ENCODE results near the gene BCAR1.
"Not testable (repeated sequence)": the region's sequence is repeated elsewhere in the genome, so short reads cannot be mapped to it uniquely, and the experiment has no call there.

BCAR1 gene

GRCh38 chr16:75271441-75272096 lies 20.1 kb upstream of the BCAR1 start:
- no peak for DNase-seq (ENCODE audit: low read depth)

DNA sequence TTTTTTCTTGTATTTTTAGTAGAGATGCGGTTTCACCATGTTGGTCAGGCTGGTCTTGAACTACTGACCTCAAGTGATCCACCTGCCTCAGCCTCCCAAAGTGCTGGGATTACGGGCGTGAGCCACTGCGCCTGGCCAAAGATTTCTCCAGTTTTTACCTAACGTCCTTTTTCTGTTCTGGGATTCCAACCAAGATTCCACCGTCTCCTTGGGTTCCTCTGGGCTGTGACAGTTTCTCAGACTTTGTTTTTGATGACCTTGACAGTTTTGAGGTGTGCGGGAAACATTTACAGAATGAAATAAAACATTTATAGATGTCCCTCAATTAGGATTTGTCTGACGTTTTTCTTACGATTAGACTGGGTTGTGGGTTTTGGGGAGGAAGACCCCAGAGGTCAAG lies 17.9 kb upstream of the BCAR1 start:
- DNase-seq (ENCODE audit: low read depth), result not testable (repeated sequence)

- no peak for DNase-seq (ENCODE audit: low read depth)
Observed at GRCh38 chr16:75267631-75268264, 16.3 kb upstream of the BCAR1 start.

- no peak for DNase-seq (ENCODE audit: low read depth)
Observed at GRCh38 chr16:75266738-75267630, 15.6 kb upstream of the BCAR1 start.

DNA sequence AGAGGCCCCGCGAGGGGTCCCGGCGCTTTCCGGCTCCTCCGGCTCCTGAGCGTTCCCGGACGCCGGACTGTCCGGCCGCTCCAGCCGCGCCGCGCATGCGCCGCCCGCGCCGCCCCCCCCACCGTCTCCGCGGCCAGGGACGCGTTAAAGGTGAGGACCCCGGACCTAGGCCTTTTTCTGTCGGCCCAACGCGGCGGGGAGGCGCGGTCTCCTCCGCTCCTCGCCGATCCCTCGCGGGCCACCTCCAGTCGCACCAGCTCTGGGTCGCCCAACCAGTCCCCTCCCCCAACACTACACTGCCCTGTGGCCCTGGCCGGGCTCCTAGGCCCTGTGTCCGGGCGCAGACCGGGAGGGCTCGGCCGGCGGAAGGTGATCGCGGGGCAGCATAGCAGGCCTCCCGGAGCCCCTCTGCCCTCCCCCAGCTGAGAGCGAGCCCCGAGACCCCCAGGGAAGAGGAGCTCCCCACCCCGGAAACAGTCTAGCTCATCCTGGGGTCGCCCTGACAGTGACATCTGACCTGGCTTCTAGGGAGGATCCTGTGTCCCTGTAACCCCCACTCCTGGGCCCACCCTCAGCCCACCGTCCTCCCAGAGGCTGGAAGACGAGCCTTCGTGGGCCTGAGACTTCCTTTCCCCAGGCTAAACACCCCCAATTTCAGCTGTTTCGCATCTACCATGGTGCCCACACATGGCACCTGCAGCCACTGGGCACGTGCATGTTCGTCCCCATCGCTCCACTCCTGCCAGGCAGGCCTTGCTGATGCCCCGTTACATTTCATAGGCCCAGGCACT lies 14.7 kb upstream of the BCAR1 start:
- DNase-seq (ENCODE audit: low read depth), result no peak

GRCh38 chr16:75264999-75265910 lies 13.8 kb upstream of the BCAR1 start:
- DNase-seq (ENCODE audit: low read depth), result no peak

DNA sequence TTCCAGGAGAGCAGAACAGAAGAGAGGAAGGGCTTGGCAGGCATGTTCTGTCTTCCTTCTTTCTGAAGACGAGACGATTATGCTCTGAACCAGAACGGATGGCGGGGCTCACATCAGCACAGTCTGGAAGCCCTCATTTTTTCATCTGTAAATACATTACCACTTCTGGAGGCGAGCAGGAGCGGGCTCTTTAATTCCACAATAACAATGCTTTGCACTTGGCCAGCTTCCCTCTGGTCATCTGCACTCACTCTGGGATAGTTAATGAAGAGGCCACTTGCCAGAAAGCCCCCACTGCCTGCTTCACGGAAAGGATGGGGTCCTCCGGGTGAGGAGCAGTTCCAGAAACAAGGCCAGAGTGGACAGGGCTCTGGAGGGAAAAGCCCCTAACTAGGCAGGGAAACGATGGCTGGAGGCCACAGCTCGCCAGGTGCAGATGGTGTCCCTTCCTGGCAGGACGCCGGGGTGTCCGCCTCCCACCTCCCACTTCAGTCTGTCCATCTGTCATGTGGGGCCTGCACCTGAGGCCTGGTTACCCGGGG lies 13.1 kb upstream of the BCAR1 start:
- DNase-seq (ENCODE audit: low read depth), result no peak

DNA sequence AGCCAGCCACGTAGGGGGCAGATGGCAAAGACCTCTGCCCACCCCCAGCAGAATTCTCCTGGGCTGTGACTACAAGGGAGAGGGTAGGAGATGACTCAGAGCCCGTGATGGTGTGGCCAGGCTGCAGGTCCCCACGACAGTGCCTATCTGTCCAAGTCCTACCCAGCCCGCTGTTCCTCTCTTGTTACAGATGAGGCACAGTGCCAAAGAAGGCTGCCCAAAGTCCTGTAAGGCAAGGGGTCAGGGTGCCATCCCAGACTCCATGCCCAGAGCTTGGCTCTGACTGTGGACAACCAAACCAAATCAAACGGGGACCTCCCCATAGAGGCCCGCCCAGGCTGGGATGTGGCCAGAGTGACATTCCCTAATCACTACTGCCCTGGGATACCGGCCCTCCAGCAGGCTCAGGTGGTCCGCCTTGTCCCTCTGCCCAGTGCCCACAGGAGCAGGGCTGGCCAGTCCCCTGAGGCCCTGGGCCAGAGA lies 12.6 kb upstream of the BCAR1 start:
- no peak for DNase-seq (ENCODE audit: low read depth)

DNA sequence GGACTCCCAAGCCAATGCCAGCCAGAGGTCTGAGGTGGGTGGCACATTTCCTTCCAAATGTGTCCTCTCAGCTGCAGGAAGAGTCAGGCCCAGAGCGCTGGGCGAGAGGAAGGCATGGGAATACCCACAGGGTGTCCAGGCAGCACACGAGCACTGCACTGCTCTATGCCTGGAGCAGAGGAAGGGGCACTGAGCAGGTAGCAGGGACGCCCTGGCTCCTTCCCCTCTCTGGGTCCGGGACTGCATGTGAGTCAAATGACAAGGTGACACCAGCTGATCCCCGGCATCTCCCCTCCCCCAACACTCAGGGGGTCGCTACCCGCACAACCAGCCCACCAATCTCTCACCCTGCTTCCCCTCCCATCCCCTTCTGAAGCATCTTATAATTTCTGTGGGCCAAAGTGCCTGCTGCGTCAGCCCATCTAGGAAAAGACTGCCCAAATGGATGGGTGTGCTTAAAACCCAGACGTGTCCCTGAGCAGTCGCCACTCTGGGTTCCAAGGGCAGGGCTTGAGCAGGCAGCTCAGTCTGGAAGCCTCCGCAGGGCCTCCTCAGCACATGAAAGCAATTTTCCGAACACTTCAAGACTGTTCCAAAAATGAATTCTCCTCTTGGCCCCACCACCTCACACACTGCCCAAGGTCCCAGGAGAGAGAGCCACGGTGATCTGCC lies 12.0 kb upstream of the BCAR1 start:
- DNase-seq (ENCODE audit: low read depth), result no peak

DNA sequence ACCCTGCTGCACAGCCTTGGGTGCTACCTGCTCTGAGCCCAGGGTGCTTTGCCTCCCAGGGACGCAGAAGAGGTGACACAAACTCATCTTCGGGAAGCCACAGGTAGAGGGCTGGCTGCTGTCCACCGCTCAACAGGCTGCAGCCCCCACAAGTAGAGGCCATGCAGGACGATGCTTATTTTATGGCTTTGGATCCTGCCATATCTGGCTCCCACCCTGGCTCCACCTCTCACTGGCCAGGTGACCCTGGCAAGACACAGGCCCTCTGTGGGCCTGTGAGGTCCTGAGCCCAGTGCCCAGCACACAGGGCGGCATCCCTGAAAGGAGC lies 11.3 kb upstream of the BCAR1 start:
- no peak for DNase-seq (ENCODE audit: low read depth)

GRCh38 chr16:75262104-75262799 lies 10.8 kb upstream of the BCAR1 start:
- DNase-seq (ENCODE audit: low read depth), result no peak

GRCh38 chr16:75261590-75262078 lies 10.2 kb upstream of the BCAR1 start:
- DNase-seq (ENCODE audit: low read depth), result no peak

- DNase-seq (ENCODE audit: low read depth), result no peak
Observed at GRCh38 chr16:75260851-75261589, 9.6 kb upstream of the BCAR1 start.

- DNase-seq (ENCODE audit: low read depth), result no peak
Observed at GRCh38 chr16:75258807-75259141, 7.3 kb upstream of the BCAR1 start.

GRCh38 chr16:75257886-75258806 lies 6.7 kb upstream of the BCAR1 start:
- DNase-seq (ENCODE audit: low read depth), result no peak

DNA sequence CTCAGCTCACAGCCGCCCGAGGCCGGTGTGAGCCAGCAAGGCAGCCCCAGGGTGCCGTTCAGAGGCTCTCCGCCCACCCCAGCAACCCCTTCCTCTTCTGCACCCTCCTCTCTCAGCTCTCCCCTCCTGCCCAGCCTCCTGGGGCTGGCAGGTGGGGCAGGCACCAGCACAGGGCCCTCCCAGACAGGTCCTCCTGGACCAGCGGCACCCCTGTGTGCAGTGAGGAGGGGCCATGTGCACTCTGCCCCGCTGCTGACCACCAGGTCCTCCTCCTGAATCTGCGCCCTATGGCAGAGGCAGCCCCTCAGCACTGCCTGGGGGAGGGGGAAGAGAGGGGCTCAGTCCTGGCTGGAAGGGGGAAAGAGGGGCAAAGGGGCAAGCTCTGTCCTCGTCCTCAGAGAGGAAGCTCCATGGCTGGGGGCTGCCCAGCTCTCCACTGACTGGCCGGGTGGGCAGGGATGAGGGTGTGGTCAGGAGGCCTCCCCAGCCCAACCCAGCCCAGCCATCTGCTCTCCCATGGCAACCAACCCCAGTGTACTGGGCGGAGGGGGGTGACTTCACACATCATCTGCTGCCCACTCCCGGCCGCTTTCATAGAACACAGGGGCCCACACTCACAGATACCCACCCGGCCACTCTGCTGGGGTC lies 5.4 kb upstream of the BCAR1 start:
- DNase-seq (ENCODE audit: low read depth), result no peak

GRCh38 chr16:75256059-75256571 lies 4.7 kb upstream of the BCAR1 start:
- DNase-seq (ENCODE audit: low read depth), result no peak
